ENCODE data around the gene ZBTB39. TPM values are rescaled to one million over a fixed set of nuclear protein-coding genes. Genes with fewer than 3 reads are reported as not detected.

ZBTB39 gene
- total and polyA plus RNA-seq, 3 experiments from 2014 or later = 2.0 to 9.3 (median 9.1) TPM

- peak overlapping the region in 3 of 8 donors; percentile 74 to 84 (median 83) for H3K27ac Mint-ChIP-seq
- H3K27me3 Mint-ChIP-seq = peaks cover 9 to 26% of the 10 kb centered on the region in 2 donors
Measured at GRCh38 chr12:57012600-57013465, 6.5 kb upstream of the ZBTB39 start.

GRCh38 chr12:57011438-57012424 lies 5.4 kb upstream of the ZBTB39 start:
- Mint-ChIP-seq H3K4me1 (peaks cover 23 to 27% (median 26%) of the 10 kb centered on the region in 3 donors), H3K27me3 (peaks cover 9 to 26% of the 10 kb centered on the region in 2 donors), H3K27ac (peak overlapping the region in 5 of 8 donors; percentile 8 to 82 (median 70)), H3K36me3 (peaks cover 0 to under 1% (median 0%) of the 10 kb centered on the region in 3 donors), H3K9me3 (no peaks in the 10 kb centered on the region), H3K4me3 (peak overlapping the region in 5 of 7 donors; percentile 51 to 54 (median 52))
- Histone ChIP-seq H3K4me1 (ENCODE audit: insufficient read depth, low read length) (peaks cover 38% of the 10 kb centered on the region), H3K36me3 (ENCODE audit: insufficient read depth, low read length) (no peaks in the 10 kb centered on the region), H3K27ac (ENCODE audit: low read depth, low read length) (no peak overlapping the region), H3K4me3 (ENCODE audit: low read length) (no peak overlapping the region), H3K9me3 (ENCODE audit: low read length) (no peaks in the 10 kb centered on the region), H3K27me3 (ENCODE audit: insufficient read depth, low read length, poor library complexity, severe bottlenecking) (peaks cover 3% of the 10 kb centered on the region)
- peak in 2 of 5 donors; percentile 15 to 29 for DNase-seq
- ChIA-PET CTCF (interaction anchor here (0.6 to 1.2 kb wide), 4 partner anchors 16 to 328 kb away, joined by 3 to 6 read pairs (median 3); no protein-coding TSS in a partner anchor), POLR2A (interaction anchor here (1.0 kb wide), 1 partner anchor 101 kb away, joined by 3 read pairs; no protein-coding TSS in a partner anchor)

More at GRCh38 chr12:57012600-57013465, 6.5 kb upstream of the ZBTB39 start:
- no peaks in the 10 kb centered on the region for H3K36me3 ChIP-seq (ENCODE audit: insufficient read depth, low read length)
- peaks cover 17 to 18% (median 18%) of the 10 kb centered on the region in 3 donors for H3K4me1 Mint-ChIP-seq
- no peak overlapping the region for H3K27ac ChIP-seq (ENCODE audit: low read depth, low read length)
- ChIA-PET CTCF (interaction anchor here (0.7 kb wide), 1 partner anchor 56 kb away, joined by 3 read pairs; no protein-coding TSS in a partner anchor), POLR2A (no interaction called here)
- no peak overlapping the region for H3K4me3 ChIP-seq (ENCODE audit: low read length)
- H3K36me3 Mint-ChIP-seq = no peaks in the 10 kb centered on the region
- H3K27me3 ChIP-seq (ENCODE audit: insufficient read depth, low read length, poor library complexity, severe bottlenecking) = peaks cover 3% of the 10 kb centered on the region
- H3K4me1 ChIP-seq (ENCODE audit: insufficient read depth, low read length) = peaks cover 26% of the 10 kb centered on the region
- no peak overlapping the region for H3K4me3 Mint-ChIP-seq
- no peak for DNase-seq
- no peaks in the 10 kb centered on the region for H3K9me3 ChIP-seq (ENCODE audit: low read length)
- no peaks in the 10 kb centered on the region for H3K9me3 Mint-ChIP-seq

DNA sequence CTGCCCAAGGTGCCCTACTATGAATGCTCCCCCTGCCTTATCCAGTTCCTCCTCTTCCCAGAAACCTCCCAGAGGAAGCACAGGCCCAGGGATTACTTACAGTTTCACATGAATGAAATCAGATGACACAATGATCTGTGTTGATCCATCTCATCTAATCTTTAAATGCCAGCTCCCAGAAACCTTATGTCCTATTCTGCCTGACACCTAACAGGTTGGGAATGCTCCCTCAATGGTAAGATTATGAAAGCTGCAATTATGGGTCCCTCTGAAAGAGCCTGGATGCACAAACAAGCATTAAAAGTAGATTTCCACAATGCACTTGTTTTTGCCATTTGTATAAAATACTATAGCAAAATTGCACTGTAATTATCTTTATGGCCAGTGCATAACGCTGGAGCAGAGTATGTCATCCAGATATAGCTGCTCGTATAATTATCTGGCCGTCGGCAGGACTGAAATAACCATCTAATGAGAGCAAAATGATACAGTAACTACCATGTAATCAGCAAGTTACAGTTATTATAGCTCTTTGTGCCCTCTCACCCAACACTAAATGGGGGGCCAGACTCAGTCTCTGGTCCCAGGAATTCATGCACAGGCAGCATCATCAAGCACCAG lies 4.4 kb upstream of the ZBTB39 start:
- Histone ChIP-seq H3K27me3 (ENCODE audit: insufficient read depth, low read length, poor library complexity, severe bottlenecking) (peaks cover 3% of the 10 kb centered on the region), H3K4me3 (ENCODE audit: low read length) (no peak overlapping the region), H3K27ac (ENCODE audit: low read depth, low read length) (no peak overlapping the region), H3K9me3 (ENCODE audit: low read length) (no peaks in the 10 kb centered on the region), H3K4me1 (ENCODE audit: insufficient read depth, low read length) (peaks cover 41% of the 10 kb centered on the region), H3K36me3 (ENCODE audit: insufficient read depth, low read length) (no peaks in the 10 kb centered on the region)
- peak overlapping the region in 2 of 8 donors; percentile 64 to 82 for H3K27ac Mint-ChIP-seq
- ChIA-PET POLR2A (interaction anchor here (1.0 kb wide), 1 partner anchor 102 kb away, joined by 3 read pairs; no protein-coding TSS in a partner anchor), CTCF (interaction anchor here (0.6 to 1.2 kb wide), 4 partner anchors 17 to 327 kb away, joined by 3 to 6 read pairs (median 3); no protein-coding TSS in a partner anchor)
- H3K9me3 Mint-ChIP-seq = no peaks in the 10 kb centered on the region
- H3K4me1 Mint-ChIP-seq = peaks cover 27 to 33% (median 31%) of the 10 kb centered on the region in 3 donors
- H3K4me3 Mint-ChIP-seq = no peak overlapping the region
- DNase-seq = no peak
- H3K36me3 Mint-ChIP-seq = peaks cover 0 to 4% (median 0%) of the 10 kb centered on the region in 3 donors
- H3K27me3 Mint-ChIP-seq = peaks cover 8 to 21% of the 10 kb centered on the region in 2 donors

DNA sequence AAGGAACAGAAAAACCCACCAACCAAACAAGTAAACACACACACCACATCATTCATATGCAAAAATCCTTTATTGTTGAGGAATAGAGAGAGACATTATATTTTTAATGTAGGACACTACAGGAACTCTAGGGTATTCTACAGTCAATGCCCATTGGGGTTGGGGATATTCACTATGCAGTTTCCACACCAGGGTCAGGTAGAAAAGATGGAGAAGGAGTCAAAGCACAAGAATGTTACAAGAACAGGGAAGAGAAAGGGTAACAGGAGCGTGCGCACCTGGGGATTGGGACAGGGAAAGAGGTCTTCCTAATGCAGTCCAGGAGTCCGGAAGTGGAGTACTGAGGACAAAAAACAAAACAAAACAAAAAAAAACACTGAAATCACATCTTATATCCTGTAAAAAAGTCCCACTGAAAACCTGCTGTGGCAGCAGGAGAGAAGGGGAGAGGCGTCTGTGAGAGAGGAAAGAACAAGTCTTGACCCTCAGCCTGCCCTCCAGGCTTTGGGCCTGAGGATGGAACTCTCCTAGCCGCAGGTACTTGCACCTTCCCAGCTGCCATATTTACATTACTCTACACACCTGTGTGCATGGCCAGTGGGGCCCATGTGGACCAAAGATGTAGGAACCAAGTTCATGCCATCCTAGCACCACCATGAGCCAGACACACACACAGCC lies 3.7 kb upstream of the ZBTB39 start:
- Histone ChIP-seq H3K4me3 (ENCODE audit: low read length) (no peak overlapping the region), H3K36me3 (ENCODE audit: insufficient read depth, low read length) (no peaks in the 10 kb centered on the region), H3K4me1 (ENCODE audit: insufficient read depth, low read length) (peaks cover 47% of the 10 kb centered on the region), H3K27ac (ENCODE audit: low read depth, low read length) (no peak overlapping the region), H3K27me3 (ENCODE audit: insufficient read depth, low read length, poor library complexity, severe bottlenecking) (peaks cover 3% of the 10 kb centered on the region), H3K9me3 (ENCODE audit: low read length) (no peaks in the 10 kb centered on the region)
- Mint-ChIP-seq H3K36me3 (peaks cover 0 to 6% (median 0%) of the 10 kb centered on the region in 3 donors), H3K27ac (peak overlapping the region in 1 of 8 donors; percentile 64), H3K9me3 (no peaks in the 10 kb centered on the region), H3K4me3 (no peak overlapping the region), H3K27me3 (peaks cover 7 to 14% of the 10 kb centered on the region in 2 donors), H3K4me1 (peaks cover 34 to 39% (median 37%) of the 10 kb centered on the region in 3 donors)
- no peak for DNase-seq
- ChIA-PET CTCF (interaction anchor here (1.2 kb wide), 1 partner anchor 52 kb away, joined by 3 read pairs; no protein-coding TSS in a partner anchor), POLR2A (no interaction called here)

DNA sequence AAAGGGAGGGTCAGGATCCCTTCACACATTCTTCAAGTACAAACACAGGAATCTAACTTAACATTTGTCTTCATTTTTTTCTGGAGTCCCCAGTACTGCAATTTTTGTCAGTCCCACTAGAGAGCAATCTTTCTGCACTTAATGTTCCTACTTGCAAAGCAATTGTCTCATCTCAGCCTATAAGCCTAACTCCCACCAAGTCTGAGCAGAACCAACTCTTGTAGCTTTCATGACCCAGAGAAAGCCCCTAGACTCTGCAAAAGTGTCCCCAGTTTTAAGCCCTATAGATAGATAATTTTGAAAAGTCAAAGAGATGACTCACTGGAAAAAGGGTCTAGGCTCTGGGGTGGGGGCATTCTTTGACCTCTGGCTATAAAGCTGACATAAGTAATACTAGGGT lies 1.8 kb upstream of the ZBTB39 start:
- peaks cover 52% of the 10 kb centered on the region for H3K4me1 ChIP-seq (ENCODE audit: insufficient read depth, low read length)
- H3K36me3 ChIP-seq (ENCODE audit: insufficient read depth, low read length) = peaks cover 12% of the 10 kb centered on the region
- H3K27ac ChIP-seq (ENCODE audit: low read depth, low read length) = no peak overlapping the region
- Mint-ChIP-seq H3K27ac (peak overlapping the region in 7 of 8 donors; percentile 41 to 77 (median 66)), H3K9me3 (no peaks in the 10 kb centered on the region), H3K4me1 (peaks cover 45 to 57% (median 54%) of the 10 kb centered on the region in 3 donors), H3K4me3 (peak overlapping the region; percentile 41 to 85 (median 65)), H3K36me3 (peaks cover 0 to 23% (median 7%) of the 10 kb centered on the region in 3 donors), H3K27me3 (peaks cover 0 to 1% of the 10 kb centered on the region in 2 donors)
- H3K4me3 ChIP-seq (ENCODE audit: low read length) = no peak overlapping the region
- CTCF ChIA-PET = interaction anchor here (0.7 to 1.9 kb wide), 9 partner anchors 20 to 115 kb away, joined by 3 to 8 read pairs (median 4); no protein-coding TSS in a partner anchor
- no peaks in the 10 kb centered on the region for H3K27me3 ChIP-seq (ENCODE audit: insufficient read depth, low read length, poor library complexity, severe bottlenecking)
- no peaks in the 10 kb centered on the region for H3K9me3 ChIP-seq (ENCODE audit: low read length)
- POLR2A ChIA-PET = no interaction called here
- peak in 2 of 5 donors; percentile 32 to 64 for DNase-seq

GRCh38 chr12:57006809-57007475 lies 596 bp upstream of the ZBTB39 start:
- Histone ChIP-seq H3K9me3 (ENCODE audit: low read length) (no peaks in the 10 kb centered on the region), H3K36me3 (ENCODE audit: insufficient read depth, low read length) (peaks cover 22% of the 10 kb centered on the region), H3K27ac (ENCODE audit: low read depth, low read length) (no peak overlapping the region), H3K4me1 (ENCODE audit: insufficient read depth, low read length) (peaks cover 56% of the 10 kb centered on the region), H3K27me3 (ENCODE audit: insufficient read depth, low read length, poor library complexity, severe bottlenecking) (no peaks in the 10 kb centered on the region), H3K4me3 (ENCODE audit: low read length) (peak overlapping the region; percentile 33)
- H3K4me3 Mint-ChIP-seq = peak overlapping the region; percentile 81 to 92 (median 86)
- peaks cover 4 to 35% (median 7%) of the 10 kb centered on the region in 3 donors for H3K36me3 Mint-ChIP-seq
- ChIA-PET CTCF (interaction anchor here (1.2 to 1.9 kb wide), 3 partner anchors 10 to 105 kb away, joined by 5 to 10 read pairs (median 7); partner anchors contain the start of gene STAT6), POLR2A (interaction anchor here (1.0 to 1.2 kb wide), 2 partner anchors 105 to 282 kb away, joined by 7 to 10 read pairs; partner anchors contain the start of gene NACA)
- H3K9me3 Mint-ChIP-seq = no peaks in the 10 kb centered on the region
- H3K4me1 Mint-ChIP-seq = peaks cover 47 to 68% (median 63%) of the 10 kb centered on the region in 3 donors
- H3K27ac Mint-ChIP-seq = peak overlapping the region; percentile 69 to 94 (median 84)
- DNase-seq = peak in 1 of 5 donors; percentile 33
- H3K27me3 Mint-ChIP-seq = no peaks in the 10 kb centered on the region
